GM13977 (cell line): Measurements from ENCODE around the gene CDKN2A.

Experiments
- DNase-seq: peaks from one replicate; pipeline ENCODE4 v3.0.0; 2012; ENCODE audit warnings: low spot score
- in situ Hi-C: fragments of 300-500 bp; cut with MboI; formaldehyde crosslinking; loops from one replicate; pipeline ENCODE4 v1.12.0; 2022; ENCODE audit warnings: low sequenced_read_pairs, low pct_unique_long_range_greater_than_20kb, mixed read lengths, inconsistent platforms; ENCODE audit not compliant: unreplicated experiment
- TF ChIP-seq, protein P1 (sequence below): IDR thresholded peaks from 2 replicates; pipeline ENCODE4 v1.5.1; 2012; ENCODE audit warnings: mild to moderate bottlenecking, control low read depth; ENCODE audit not compliant: insufficient read depth; ENCODE audit errors: extremely low read depth, missing control alignments

CDKN2A gene

DNA sequence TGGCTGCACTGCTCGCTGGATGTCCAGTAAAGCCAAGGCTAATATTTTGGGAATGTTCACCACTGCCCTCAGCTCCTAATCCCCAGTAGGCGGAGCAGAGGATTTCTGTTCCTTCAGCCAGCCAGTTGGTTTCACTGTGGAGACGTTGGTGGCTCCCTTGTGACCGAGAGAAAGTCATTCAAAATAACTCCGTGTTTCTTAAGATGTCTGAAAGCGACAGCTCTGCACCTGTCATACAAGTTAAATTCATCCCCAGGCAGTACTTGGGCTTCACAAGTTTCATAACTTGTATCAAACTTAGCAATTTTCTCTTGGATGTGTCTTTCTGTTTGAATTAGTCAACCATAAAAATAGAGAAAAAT, 15.3 kb upstream of the CDKN2A start:
- TF ChIP-seq, protein P1, sequence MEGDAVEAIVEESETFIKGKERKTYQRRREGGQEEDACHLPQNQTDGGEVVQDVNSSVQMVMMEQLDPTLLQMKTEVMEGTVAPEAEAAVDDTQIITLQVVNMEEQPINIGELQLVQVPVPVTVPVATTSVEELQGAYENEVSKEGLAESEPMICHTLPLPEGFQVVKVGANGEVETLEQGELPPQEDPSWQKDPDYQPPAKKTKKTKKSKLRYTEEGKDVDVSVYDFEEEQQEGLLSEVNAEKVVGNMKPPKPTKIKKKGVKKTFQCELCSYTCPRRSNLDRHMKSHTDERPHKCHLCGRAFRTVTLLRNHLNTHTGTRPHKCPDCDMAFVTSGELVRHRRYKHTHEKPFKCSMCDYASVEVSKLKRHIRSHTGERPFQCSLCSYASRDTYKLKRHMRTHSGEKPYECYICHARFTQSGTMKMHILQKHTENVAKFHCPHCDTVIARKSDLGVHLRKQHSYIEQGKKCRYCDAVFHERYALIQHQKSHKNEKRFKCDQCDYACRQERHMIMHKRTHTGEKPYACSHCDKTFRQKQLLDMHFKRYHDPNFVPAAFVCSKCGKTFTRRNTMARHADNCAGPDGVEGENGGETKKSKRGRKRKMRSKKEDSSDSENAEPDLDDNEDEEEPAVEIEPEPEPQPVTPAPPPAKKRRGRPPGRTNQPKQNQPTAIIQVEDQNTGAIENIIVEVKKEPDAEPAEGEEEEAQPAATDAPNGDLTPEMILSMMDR = no peak
- in situ Hi-C loops = no loop called here

DNA sequence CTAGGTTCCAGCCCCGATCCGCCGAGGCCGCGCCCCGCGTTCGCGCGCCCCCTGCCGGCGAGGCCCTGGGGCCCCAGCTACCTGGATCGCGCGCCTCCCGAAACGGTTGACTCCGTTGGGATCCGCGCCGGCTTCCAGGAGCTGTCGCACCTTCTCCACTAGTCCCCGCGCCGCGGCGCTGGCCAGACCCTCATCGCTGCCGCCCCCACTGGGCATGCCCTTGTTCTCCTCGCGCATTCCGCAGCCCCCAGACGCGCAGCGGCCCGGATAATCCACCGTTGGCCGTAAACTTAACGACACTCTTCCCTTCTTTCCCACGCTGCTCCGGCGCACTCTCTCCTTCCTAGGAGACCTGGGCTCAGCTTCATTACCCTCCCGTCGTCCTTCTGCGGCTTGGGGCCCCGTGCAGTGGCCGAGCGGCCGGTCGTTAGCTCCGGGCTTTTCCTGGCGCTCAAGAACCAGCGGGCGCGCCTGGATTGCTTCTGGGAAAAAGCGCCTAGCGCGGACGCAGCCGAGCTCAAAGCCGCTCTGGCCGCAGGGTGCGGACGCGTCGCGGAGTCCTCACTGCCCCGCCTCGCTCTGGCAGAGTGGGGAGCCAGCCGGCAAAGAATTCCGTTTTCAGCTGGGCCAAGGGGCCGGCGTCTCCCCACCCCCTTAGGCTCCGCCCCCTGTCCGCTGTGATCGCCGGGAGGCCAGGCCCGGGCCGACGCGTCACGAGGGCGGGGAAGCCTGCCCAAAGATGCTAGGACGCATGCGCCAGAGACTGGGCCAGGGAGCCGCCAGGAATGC, 14.7 kb upstream of the CDKN2A start, which contains the start of gene CDKN2B:
Gene CDKN2B (minus strand): TSS at position 589 of the 789 bp plus-strand sequence. CDS start 352 bp downstream, at position 237.
- DNase-seq = peak; percentile 91
- TF ChIP-seq, protein P1 = peak; percentile 98
- in situ Hi-C loops = no loop called here

More for the DNA sequence above, 15.3 kb upstream of the CDKN2A start:
- no peak for DNase-seq

DNA sequence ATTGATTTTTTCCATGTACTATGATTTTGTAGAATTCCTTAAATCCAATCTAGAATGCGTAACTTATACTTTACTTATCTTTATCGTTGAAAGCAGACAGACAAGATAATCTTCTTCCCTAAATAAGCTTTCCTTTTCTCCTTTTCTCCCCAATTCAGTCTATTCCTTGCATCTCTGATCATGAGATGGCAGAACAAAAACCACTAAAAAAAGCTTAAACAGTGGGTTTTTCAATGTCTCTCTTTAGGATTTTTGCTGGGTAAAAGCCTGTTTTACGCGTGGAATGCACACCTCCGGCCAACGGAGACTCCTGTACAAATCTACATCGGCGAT, 14.2 kb upstream of the CDKN2A start:
- no peak for DNase-seq
- in situ Hi-C loops = no loop called here
- TF ChIP-seq, protein P1 = no peak

DNA sequence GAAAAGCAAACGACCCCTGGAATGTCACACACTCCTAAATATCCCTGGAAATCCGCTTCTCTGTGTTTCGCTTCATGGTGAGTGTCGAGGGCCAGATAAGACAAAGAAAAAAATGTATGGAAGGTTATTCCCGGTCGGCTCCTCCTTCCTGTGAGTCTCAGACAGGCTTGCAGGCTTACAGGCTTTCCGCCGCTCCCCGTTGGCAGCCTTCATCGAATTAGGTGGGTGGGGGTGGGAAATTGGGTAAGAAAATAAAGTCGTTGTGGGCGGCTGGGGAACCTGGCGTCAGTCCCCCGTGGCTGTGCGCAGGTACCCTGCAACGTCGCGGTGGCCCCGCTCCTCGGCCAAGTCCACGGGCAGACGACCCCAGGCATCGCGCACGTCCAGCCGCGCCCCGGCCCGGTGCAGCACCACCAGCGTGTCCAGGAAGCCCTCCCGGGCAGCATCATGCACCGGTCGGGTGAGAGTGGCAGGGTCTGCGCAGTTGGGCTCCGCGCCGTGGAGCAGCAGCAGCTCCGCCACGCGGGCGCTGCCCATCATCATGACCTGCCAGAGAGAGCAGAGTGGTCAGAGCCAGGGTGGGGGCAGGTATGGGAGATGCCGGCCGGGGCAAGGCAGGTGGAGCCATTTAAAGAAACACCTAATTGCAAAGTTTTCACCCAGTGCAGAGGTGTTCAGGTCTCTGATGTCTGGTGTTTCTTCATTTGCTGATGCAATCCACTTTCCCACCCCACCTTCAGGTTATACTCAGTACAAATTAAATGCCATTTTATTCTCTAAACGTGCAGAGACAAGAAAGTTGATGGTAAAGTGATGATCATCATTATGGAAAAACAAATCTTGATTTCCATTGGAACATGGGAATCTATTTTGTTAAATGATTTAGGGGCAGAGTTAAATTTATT, 11.8 kb upstream of the CDKN2A start:
- in situ Hi-C loops = no loop called here
- TF ChIP-seq, protein P1 = no peak
- no peak for DNase-seq

DNA sequence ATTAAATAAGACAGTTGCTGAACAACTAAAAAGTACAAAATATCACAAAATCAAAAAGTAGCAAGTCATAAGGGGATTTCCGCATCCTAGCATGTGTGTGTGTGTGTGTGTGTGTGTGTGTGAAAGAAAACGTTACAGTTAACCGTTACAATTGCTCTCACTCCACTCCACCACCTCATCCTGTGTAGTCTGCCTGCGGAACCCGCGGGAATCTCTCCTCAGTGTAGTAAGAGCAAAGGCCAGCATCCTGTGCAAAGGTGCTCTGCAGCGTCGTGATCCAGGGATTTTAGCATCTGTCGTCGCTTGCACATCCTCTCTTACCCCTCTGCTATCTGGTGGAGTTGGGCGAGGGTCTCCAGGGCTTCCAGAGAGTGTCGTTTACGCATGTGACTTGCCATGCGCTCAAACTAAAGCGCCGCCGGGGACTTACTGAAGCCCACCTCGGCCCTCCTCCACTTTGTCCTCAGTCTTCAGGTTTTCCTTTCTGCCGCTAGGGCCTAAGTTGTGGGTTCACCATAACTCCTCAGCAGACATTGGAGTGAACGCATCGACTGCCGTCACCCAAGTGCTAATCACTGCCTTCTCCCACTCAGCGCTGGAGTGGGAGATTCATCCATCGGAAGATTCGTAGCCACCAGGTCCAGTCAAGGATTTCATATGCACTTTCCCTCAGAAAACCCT, 11.0 kb upstream of the CDKN2A start:
- no peak for DNase-seq
- in situ Hi-C loops = no loop called here

DNA sequence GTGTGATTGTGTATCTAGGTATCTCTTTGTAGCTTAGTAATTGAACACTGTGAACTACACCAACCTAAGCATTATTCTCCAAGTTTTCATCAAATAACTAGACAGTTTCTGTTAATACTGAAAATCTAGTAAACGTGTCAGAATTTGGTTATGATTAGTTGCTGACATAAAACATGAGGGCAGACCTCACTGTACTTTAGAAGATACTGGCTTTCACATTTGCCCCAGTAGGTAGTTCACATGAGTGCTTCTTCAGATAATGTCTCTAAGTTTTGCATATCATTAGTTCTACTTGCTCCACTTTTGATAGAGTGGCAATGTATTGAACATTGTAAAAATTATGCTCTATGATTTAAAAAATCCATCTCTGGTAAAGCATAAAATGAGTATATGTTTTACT, 7.8 kb upstream of the CDKN2A start:
- DNase-seq = no peak
- in situ Hi-C loops = no loop called here
- TF ChIP-seq, protein P1 = no peak

More for the DNA sequence above, 11.0 kb upstream of the CDKN2A start:
- TF ChIP-seq, protein P1 = no peak
